HG03159 (cell line): Measurements from ENCODE around the gene DIP2C.
"Not testable (repeated sequence)": the region's sequence is repeated elsewhere in the genome, so short reads cannot be mapped to it uniquely, and the experiment has no call there.

Source experiments
- ATAC-seq: cut with Tn5 transposase; IDR thresholded peaks from one replicate; pipeline ENCODE4 v1.9.1; 2021; ENCODE audit warnings: mild to moderate bottlenecking, moderate library complexity; ENCODE audit not compliant: unreplicated experiment

Gene DIP2C

DNA sequence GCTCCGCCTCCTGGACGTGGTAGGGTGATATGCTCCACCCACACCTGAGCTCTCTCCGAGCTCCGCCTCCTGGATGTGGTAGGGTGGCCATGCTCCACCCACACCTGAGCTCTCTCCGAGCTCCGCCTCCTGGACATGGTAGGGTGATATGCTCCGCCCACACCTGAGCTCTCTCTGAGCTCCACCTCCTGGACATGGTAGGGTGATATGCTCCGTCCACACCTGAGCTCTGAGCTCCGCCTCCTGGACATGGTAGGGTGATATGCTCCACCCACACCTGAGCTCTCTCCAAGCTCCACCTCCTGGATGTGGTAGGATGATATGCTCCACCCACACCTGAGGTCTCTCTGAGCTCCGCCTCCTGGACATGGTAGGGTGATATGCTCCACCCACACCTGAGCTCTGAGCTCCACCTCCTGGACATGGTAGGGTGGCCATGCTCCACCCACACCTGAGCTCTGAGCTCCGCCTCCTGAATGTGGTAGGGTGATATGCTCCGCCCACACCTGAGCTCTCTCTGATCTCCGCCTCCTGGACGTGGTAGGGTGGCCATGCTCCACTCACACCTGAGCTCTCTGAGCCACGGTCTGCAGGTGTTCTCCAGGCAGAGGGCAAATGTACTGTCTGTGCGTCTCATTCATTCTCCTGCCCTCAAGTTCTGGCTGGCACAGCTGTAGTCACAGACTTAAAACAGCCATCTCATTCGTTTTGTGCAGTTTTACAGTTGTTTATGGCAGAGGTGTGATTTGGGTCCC, 252.4 kb downstream of the DIP2C start:
- ATAC-seq: no peak

DNA sequence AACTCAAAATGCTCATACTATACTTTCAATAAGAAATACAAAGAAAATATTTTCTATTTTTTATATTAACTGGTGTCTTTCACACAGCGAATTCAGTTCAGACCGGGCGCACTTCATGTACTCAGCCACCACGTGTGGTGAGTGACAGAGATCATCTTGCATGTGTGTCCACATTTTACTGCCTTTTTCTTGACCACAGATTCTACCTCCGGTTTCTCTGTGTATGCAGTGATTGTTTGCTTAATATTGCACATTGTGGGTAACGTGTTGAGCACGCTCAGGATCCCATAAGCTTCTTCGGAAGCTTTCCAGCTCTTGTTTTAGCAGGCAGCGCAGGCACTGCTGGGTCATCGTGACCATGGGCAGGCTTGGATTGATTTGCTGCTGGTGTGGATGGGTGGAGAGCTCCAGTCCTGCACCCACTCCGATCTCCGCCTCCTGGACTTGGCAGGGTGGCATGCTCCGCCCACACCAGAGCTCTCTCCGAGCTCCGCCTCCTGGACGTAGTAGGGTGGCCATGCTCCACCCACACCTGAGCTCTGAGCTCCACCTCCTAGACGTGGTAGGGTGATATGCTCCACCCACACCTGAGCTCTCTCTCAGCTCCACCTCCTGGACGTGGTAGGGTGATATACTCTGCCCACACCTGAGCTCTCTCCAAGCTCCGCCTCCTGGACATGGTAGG, 253.3 kb downstream of the DIP2C start:
- ATAC-seq: no peak

DNA sequence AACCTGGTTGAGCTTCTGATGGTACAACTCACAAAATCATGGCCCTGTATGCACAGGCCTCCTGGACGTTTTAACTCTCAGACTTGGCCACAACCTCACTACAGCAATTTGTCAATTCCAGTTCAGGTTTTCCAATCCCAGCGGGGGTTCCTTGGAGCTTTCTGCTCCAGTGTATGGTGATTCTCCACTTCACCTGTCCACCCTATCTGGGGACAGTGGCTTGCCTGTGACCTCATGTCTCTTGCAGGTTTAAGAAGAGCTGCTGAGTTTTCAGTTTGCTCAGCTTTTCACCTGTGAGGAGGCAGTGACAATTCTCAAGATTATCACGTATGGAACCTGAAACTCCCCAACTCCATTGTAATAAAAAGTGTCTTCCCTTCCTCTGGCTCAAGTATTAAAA, 254.1 kb downstream of the DIP2C start:
- no peak for ATAC-seq

DNA sequence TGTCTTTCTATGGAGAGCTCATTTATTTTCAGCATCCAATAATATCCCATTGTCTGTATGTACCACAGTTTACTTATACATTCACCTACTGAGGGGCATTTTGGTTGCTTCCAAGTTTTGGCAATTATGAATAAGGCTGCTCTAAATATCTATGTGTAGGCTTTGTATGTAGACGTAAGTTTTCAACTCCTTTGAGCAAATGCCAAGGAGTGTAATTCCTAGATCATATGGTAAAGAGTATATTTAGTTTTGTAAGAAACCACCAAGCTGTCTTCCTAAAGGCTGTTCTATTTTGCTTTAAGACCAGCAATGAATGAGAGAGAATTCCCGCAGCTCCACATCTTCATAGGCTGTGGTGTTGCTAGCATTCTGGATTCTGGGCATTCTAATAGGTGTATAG, 259.8 kb downstream of the DIP2C start:
- no peak for ATAC-seq

DNA sequence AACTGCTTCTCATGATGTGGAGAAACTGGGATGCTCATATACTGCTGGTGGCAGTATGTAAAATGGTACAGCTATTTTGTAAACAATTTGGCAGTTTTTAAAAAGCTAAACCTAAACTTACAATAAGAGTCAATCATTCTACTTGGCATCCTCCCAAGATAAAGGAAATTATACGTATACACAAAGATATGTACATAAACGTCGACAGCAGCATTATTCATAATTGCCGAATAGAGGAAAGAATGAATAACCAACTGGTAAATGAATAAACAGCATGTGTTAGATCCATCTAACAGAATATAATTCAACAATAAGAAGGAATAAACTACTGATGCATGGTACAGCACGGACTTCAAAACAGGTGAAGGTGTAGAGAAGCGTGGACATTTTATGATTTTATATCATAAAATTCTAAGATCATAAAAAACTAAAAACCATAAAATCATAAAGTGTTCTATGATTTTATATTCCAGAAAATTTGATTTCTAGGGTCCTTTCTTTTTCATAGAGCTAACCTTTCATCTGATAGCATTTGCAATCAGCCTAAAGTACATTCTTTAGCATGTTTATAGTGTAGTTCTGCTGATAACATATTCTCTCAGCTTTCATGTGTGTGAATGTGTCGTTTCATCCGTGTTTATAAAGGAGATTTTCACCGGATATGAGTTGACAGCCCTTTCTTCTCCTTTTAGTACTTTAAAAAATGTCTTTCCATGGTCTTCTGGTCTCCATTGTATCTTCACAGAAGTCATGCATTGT, 261.5 kb downstream of the DIP2C start:
- ATAC-seq: no peak

DNA sequence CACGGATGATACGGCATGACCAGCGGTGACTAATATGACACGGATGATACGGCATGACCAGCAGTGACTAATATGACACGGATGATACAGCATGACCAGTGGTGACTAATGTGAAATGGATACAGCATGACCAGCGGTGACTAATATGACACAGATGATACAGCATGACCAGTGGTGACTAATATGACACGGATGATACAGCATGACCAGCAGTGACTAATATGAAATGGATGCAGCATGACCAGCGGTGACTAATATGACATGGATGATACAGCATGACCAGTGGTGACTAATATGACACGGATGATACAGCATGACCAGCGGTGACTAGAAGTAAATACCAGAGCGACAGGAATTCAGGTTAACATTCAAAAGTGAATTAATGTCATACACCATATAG, 264.1 kb downstream of the DIP2C start:
- not testable (repeated sequence) for ATAC-seq

DNA sequence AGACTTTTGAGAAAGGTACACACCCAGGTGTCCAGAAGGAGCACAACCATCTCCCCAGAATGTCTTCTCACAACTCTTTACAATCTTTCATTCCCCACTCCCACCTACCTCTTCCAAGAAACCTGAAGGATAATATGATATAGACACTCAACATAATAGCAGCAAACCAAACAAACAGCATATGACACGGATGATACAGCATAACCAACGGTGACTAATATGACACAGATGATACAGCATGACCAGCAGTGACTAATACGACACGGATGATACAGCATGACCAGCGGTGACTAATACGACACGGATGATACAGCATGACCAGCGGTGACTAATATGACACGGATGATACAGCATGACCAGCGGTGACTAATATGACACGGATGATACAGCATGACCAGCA, 264.7 kb downstream of the DIP2C start:
- ATAC-seq: not testable (repeated sequence)

DNA sequence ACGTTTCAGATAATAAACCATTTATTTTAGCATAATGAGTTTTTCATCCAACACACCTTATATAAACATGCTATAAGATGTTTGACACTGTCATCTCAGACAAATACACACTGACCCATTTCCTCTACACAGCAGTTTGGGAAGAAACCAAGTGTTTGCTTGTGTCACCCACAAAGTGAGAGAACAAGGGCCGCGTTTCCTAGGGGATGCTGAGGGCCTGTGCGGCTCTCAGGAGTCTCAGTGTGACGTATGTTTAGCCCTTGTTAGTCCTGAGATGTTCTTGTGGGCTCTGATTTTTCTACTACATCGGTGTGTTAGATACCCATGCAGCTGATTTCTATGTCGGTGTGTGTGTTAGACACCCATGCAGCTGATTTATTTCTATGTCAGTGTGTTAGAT, 266.3 kb downstream of the DIP2C start:
- no peak for ATAC-seq

DNA sequence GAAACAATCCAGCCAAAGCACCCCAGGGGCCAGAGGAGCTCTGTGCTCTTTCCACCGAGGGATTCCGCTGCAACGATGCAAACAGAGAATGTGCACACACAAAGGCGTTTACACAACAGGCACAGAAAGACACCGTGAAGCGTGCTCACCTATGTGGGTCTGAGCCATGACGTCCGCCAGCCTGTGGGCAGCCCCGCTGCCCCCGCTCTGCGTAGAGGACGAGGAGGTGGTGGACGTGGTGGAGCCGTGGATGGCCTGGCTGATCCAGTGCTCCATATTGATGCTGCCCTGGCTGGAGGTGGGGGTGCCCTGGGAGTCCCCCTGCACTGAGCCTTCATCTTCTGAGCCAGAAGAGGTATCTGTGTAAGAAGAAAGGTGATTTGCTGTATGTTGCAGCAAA, 266.8 kb downstream of the DIP2C start:
- no peak for ATAC-seq

DNA sequence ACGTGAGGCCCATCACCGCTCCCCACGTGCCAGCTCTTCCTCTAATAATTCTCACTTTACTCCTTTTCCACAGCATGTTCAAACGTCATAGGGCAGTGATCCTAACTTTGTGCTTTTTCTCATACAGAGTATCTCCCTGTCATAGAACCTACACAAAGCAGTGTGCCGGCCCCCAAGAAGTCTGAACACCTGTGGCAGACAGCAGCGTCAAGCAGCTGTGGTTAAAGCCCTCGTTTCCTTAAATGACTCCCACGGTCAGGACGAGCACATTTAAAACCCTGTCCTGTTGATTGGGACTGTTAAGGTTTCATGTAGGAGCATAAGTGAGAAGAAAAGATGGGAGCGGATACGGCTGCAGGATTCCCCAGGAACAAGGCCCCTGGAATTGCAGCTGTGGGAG, 267.2 kb downstream of the DIP2C start:
- ATAC-seq: no peak

DNA sequence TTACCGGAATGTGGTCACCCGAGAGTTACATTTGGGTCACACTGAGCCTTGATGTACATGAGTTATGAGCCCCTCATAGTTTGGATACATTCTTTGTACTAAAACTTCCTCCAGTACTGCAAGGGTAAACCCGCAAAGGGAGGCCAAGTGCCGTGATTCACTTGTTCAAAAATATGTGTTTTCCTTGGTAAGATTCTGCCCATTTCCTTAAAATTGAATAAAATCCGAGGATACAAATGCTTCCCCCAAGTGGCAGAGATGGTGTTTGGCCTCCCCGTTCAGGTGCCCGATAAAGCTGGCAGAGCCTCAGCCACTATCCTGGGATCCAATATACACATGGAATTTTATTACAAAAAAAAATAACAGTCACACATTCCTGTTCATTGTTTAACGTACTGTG, 268.3 kb downstream of the DIP2C start:
- no peak for ATAC-seq

DNA sequence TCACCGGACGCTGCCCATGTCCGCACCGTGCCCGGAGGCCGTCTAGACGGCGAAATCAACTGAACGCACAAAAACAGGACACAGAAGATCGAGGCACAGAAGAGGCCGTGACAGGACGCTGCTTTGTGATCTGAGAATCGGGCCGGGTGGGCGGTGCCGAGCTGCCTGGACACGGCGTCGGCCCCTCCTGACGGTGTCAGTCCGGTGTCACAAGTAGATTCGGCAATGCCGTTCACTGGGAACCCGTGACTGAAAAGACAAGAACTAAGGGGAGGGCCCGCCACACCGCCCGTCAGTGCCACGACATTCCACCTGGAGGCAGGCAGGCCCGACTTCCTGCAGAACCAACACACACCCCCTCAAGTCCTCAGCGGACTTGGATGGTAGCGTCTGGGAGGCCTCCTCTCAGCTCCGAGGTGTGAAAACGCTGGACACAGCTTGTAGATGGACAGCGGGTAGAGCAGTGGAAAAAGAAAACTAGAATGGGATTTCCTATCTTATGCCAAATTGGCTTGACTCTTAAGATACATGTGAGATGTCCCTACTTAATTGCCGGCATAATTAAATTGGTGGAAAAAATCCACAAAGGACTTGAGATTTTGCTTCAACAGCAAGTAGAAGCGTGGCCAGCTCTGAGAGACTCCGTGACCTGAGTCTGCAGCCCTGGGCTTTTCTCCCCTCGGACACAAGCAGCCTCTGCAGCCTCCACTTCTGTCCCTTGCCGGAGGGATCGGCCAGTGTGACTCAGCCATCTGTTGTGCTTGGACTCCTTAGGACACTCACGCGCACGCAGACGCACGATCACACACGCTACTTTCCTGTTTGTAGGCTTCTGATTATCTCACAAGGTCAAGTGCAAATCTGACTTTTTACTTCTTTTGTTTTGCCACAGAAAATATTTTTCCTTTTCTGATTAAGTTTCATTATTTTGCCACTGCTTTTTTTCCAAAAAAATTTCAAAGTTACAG, 269.0 kb downstream of the DIP2C start:
- ATAC-seq: no peak

DNA sequence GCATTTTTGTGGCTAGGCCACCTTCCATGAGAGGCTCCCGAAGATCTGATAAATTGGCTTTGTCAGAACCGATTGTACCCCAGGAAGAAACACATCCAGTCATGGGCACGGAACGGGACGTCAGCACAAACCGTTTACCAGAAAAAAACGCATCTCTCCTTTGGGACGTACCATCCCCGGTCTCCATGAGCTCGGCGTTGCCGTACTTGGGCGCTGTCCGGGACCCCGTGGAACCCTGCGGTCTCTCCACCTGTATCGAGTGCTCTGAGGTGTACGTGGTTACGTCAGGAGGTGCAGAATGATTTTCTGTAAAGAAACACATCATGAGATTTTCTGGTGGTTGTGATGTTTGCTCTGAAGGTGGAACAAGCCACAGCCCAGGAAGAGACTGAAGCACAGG, 270.6 kb downstream of the DIP2C start:
- no peak for ATAC-seq

DNA sequence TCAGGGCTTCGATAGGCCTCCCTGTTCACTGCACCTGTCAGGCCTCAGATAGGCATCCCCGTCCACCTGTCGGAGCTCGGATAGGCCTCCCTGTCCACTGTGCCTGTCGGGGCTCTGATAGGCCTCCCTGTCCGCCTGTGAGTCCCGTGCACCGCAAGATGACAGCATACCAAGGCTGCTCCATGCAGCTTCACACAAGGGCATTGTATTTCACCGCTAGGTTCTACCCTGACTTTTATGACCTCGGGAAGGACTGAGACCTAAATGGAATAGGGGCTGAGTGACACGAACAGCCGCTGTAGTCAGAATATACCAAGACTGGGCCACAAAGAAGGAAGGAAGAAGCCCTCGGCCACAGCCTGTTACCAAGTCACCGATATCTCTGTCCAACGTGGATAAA, 271.2 kb downstream of the DIP2C start:
- ATAC-seq: no peak

DNA sequence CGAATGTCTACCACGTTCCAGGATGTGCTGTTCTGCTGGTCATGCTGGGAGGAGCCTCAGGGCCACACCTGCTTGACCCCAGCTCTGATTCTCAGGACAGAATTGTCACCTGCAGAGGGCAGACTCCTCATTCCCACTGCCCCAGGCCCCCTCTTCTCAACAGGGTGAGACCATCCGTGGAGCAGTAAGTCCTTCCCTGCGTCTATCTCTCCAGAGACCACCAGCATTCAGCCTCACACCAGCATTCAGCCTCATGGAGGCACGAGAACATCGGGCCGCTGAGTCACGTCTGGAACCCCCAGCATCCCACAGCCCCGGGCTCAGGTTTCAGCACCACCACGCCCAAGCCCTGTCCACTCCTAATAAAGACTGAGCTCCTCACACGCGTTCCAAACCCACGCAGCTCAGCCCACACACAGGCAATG, 273.4 kb downstream of the DIP2C start:
- ATAC-seq: no peak

DNA sequence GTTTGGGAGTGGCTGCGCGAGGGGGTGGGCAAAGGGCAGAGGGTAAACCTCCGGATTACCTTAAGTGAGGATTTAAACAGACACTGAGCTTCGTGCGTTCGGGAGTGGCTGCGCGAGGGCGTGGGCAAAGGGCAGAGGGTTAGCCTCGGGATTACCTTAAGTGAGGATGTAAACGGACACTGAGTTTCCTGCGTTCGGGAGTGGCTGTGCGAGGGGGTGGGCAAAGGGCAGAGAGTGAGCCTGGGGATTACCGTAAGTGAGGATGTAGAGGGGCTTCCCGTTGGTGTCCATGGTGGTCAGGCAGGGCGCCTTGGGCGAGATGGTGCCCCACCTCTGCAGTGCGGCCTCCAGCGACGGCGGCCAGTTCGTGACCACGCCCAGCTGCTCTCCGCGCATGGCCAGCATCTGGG, 275.8 kb downstream of the DIP2C start:
- ATAC-seq: no peak

DNA sequence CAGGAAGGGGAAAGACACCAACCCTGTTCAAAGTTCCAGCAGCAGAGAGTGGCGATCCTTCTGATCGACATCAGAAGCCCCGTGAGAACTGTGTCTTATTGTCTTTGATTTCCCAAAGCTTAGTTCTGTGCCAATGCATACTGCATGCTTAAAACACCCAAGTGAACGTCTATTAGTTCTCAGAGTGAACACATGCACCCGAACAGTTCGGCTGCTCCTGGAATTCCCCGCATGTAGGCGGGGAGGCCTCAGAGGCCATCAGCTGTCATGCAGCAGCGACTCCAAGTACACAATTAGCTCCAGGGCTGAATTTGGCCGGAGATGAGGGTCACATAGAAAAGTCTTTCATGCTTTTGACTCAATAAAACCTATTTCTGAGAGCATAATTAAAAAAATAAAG, 277.4 kb downstream of the DIP2C start:
- no peak for ATAC-seq

DNA sequence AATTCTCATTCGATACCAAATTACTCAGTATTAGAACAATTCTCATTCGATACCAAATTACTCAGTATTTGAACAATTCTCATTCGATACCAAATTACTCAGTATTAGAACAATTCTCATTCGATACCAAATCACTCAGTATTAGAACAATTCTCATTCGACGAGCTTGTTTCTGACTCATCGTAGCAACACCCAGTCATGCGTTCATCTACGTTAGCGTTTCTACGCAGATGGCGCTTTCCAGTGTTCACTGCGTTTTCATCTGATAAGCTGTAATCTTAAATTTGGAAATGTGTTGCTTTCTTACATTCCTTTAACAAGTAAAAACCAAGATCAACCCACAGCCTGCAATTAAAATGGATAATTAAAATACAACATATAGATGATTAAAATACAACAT, 277.9 kb downstream of the DIP2C start:
- no peak for ATAC-seq

DNA sequence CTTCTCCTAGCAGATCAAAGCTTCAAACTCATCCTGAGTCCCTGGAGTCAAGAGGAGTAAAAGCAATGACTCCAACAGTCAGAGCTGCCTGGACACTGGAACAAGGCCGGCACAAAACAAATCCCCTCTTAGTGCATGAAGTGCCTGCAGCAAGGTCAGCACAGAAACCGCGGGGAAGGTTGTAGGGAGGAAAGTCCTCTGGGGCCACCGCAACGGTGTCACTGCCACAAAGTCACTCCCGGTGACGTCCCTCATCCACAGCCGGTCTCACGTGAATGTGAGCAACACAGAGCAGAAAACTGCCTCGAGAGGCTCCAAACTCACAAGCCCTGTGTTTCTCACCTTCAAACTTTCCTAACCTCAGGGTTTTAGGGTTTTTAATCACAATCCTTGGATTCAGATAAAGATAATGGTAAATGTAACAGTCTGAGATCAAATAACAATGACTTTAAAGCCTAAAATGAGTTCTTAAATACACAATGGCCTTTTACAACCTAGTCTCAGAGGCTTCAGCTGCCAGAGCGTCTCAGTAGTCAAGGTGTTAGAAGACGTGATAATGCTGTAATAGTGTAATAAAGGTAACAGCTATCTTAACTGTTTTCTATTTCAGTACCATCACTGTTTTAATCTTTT, 279.9 kb downstream of the DIP2C start:
- no peak for ATAC-seq

DNA sequence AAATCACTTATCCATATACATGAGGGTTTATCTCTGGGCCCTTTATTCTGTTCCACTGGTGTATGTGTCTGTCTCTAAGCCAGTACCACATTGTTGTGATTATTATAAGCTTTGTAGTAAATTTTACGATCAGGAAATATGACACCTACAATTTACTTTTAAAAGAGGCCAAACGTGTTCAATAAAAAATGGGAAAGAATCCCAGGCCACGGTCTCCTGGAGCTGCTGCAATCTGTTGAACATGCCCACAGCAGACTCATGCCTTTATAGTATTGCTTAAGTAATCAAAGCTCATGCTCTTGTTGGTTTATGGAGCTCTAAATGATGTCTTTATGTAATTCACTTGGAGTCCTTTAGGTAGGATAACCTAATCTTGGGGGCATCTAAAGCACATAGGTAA, 281.2 kb downstream of the DIP2C start:
- no peak for ATAC-seq
